ENCODE results near the gene PPP2R2C.

Gene PPP2R2C

GRCh38 chr4:6359536-6360308 lies 112.7 kb downstream of the PPP2R2C start:
- DNase-seq = no peak

- no peak for DNase-seq
Measured at GRCh38 chr4:6357476-6357875, 114.9 kb downstream of the PPP2R2C start.

GRCh38 chr4:6356076-6356560 lies 116.3 kb downstream of the PPP2R2C start:
- no peak for DNase-seq

- DNase-seq = no peak
Measured at GRCh38 chr4:6355052-6355451, 117.4 kb downstream of the PPP2R2C start.

GRCh38 chr4:6354626-6355025 lies 117.8 kb downstream of the PPP2R2C start:
- DNase-seq = no peak

GRCh38 chr4:6354119-6354518 lies 118.3 kb downstream of the PPP2R2C start:
- no peak for DNase-seq

DNA sequence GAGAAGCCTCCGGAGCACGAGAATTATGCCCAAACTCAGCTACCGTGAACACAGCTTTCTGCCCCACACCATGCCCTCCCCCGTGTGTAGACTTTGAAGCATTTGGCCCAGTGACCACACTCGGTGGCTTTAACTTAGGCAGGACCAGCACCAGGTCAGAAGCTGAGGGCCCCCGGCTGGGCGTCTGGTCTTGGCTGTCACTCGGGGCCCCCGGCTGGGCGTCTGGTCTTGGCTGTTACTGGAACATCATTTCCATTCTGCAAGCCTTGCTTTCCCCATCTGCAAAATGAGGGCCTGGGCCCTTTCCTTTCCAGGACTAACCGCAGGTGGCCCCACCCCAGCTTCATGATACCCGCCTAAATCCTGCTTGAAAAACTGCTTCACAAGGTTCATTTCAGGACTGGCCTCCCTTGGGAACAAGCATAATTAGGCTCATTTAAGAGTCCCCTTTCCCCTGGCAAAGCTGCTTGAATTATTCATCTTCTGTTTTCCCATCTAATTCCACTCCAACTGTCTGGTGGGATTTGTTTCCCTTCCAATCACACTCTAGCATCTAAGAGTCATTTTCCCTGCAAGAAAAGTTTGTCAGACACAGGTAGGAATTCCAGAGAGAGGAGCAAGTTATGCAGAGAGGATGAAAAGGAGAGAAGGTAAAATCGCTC lies 120.3 kb downstream of the PPP2R2C start:
- DNase-seq = no peak

DNA sequence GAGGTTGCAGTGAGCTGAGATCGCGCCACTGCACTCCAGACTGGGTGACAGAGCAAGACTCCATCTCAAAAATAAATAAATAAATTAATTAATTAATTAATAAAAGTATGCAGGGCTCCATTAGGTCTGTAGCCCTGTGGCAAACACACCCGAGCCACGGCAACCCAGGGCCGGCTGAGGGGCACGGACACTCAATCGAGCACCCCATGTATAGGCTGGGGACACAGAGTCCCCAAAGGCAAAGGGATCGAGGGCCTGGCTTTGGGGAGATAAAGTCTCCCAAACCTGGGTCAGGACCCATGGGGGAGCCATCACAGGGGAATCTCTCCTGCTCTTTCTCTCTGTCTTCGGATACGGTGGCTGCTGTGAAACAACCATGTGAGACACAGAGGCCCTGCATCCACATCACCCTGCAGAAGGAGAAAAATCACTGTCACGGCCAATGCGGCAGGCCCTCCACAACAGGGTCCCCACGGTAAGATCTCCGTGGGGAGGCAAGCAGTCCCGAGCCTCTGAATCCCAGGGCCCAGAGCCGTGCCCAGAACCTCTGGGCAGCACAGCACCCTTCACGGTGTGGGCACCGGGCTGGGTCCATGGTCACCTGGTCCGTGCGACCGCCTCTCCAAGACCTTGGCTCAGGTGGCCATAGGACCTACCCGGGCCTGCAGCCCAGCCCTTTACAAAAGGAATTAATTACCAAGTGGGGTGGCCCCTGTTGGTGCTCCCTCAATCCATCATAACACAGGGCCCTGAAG lies 121.0 kb downstream of the PPP2R2C start:
- no peak for DNase-seq

DNA sequence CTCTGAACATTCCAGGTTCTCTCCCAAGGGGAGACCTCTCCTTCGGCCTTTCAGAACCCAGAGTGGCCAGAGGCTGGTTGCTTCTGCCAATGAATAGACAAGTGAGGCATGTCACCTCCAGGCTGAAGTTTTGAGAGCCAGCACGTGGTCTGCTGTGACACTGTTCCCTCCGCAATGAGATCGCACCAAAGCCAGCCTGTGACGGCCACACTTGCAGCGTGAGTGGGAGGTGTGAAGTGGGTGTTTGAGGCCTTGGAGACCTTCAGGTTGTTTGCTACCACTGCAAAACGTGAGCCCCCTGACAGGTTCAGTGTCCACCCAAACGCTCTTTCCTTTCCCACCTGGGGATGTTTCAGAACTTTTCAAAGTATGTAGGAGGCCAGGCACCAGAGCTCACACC lies 121.8 kb downstream of the PPP2R2C start:
- no peak for DNase-seq

DNA sequence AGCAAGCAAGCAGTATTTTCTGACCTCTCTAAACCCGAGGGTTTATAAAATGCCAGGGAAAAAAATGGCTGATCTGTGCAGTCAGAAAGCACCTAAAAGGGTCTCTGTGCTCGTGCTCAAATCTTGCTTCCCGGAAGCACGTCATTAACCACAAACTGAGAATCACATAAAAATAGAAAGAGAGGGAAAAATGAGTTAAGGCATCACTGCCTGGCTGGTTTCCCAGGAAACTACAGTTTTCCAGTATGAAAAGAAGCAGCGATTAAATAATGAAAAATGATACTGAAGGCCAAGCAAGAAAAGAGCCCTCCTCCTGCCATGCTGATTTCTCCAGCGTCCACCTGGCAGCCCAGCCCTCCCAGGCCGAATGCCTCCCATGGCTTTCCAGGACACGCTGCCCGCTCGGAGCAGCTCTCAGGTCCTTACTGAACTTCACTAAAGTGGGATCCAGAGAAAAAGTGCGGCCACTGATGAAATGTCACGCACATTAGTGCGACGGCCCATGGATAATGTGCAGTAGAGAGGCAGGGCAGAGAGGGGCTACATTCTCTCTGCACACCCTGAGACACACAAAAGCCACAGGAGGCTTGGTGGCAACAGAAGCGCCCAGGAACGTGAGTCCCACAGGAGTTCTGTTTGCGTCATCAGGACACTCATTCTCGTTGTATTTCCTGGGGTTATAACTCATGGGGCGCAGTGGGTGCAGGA lies 122.4 kb downstream of the PPP2R2C start:
- DNase-seq = no peak

DNA sequence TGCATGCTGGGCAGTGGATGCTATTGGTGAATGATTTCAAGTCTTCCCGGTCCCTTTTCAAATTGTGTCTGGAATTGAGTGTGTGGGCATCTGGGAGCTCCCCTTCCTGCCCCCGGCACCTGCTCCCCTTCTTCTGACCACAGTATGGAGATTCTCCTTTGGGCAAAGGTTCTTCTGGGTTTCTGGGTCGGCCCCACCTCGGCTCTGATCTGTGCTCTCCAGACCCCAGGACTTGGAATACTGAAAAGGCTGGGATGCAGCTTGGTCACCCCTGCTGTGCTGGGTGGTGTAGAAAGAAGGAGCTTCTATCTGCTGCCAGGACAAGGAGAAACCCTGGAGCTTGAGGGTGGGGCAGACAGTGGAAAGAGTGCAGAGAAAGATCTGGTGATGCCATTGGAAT lies 124.0 kb downstream of the PPP2R2C start:
- no peak for DNase-seq

DNA sequence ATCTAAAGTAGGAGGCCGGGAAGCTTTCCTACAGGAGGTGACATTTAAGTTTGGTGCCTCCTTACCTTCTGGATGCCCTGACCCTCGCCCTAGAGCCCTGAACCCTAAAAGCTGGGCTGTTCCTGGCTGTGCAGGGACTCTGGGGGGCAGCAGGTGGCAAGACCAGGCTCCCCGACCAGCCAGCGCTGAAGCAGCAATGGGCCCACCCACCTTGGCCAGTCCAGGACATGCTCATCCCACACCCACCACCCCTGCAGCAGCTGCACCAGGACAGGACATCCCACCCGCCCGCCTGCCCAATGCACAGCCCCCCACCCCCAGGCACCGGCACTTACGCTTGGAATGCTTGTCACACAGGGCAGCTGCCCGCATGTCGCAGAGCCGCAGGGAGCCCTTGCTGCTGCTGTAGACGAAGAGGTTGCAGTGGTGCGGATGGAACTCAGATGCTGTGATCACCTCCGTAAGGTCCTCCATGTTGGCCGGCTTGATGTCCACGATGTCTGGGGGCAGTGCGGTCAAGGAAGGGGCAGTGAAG lies 124.8 kb downstream of the PPP2R2C start:
- DNase-seq = no peak

DNA sequence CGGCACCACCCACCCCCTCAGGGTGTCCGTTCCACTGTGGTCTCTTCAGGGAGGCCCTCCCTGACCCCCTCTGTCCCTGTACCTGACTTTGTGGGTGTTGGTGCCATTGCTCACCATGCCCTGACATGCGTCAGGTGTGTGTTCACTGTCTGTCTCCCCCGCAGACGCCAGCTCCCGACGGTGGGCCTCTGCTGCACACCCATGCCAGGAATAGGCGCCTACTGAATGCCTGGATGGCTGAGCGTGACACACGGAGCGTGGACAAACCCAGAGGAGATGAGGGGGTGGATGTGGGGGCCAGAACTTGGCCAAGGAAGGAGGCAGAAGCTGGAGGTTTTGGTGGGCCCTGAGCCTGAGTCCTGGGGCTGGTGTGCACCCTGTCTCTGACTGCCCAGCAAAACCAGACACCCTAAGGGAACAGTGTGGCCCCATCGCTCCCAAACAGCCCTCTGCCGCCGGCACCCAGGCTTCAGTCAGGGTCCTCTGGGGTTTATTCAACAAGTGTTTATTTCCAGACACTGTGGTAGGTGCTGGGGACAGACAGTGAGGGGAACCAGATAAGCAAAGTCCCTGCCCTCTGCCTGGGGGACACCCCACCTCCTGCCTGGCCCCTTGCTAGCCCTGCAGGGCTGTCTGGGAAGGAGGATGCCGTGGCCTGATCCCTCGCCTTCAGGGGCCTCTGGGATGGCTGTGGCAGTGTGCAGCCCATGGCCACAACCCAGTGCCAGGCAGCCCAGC lies 125.9 kb downstream of the PPP2R2C start:
- DNase-seq = no peak

DNA sequence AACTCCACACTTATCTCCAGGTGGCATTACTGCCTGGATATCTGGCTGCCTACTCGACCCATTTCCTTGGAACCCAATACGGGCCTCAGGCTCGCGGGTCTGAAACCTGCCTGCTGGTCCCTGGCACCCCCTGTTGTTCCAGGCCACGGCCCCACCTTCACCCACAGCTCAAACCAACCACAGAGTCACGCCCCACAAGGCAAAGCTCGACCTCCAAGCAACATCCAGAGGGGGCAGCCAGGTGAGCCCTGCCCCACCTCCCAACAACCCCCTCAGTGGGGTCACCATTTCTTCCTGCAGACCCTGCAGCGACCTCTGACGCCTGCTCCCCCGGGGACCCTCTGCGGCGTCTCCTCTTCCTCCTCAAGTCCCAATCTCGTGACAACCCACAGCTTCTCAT lies 126.5 kb downstream of the PPP2R2C start:
- DNase-seq = no peak

GRCh38 chr4:6345096-6345830 lies 127.2 kb downstream of the PPP2R2C start:
- DNase-seq = no peak

GRCh38 chr4:6343939-6344408 lies 128.4 kb downstream of the PPP2R2C start:
- DNase-seq = no peak

DNA sequence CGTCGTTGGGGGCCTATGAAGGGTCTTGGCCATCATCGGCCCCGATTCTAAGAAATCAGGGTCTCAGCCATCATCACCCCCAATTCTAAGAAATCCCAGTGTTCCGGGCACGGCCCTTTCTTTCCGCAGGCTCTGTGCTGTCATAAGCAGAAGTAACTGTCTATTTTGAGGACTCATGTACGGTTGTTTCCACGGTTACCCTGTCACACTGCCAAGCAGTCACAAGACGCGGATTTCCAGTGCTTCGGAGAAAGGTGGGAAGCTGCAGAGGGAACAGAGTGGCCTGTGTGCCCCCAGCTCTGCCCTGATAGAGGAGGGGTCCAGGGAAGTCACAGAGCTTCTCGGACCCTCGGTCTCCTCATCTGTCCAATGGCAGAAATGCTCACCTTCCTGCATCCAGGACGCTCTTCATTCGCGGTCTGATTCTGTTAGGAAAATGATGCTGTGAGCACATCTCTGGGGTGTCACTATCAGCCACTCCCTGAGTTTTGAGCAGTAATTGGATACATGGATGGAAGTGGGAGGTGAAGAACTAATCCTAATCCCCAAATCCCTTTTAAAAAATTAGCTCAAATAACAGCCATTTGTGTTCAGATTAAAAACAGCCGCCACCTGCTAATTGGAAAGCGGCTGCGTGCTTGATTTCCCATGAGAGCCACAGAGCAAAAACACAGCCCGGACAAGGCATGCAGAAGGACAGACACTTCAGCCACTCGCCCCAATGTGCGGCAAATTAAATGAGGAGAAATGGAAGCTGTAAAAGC lies 129.7 kb downstream of the PPP2R2C start:
- no peak for DNase-seq

- no peak for DNase-seq
Measured at GRCh38 chr4:6341696-6342095, 130.7 kb downstream of the PPP2R2C start.

GRCh38 chr4:6340446-6341015 lies 131.9 kb downstream of the PPP2R2C start:
- no peak for DNase-seq

DNA sequence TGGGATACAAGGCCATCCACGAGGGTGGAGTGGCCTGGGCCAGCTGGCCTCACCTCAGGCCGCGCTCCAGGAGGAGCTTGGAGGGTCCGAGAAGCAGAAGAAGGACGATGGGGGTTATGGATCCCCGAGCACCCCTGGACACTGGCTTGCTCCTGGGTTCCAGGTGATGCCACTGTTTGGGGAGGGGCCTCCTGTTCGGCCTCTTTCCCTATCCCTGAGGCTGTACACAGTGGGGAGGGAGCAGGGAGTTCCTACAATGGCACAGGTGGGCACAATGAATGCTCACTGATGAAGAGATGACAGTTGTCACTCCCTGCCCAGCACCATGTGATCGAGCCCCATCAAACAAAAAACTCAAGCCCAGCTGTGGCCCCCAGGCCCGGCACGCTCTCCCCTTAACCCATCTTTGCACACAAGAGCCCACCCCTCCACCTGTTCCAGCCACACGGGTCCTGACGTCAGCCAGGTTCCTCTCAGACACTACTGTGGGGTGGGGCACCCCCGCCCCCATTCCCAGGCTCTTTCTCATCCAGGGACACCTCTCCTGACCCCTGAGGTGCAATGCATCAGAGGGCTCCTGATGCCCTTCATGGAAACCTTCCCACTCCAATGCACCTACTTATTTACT lies 132.5 kb downstream of the PPP2R2C start:
- no peak for DNase-seq

Measured in KG1 (cell line).